H9 (cell line): ENCODE results near the gene ELFN2. TPM values are rescaled to one million over a fixed set of nuclear protein-coding genes. Genes with fewer than 3 reads are reported as not detected.

Experiments
- DNase-seq: peaks from one replicate; pipeline ENCODE4 v3.0.0-alpha.2; 2017
- H2AFZ ChIP-seq: one replicate; pipeline ENCODE4 v1.6.1; 2013; ENCODE audit warnings: mild to moderate bottlenecking, low read length, control low read depth, moderate library complexity
- H2AK5ac ChIP-seq: 2 replicates; pipeline ENCODE4 v1.6.1; 2013; ENCODE audit warnings: low read length, control low read depth, mixed read lengths; ENCODE audit not compliant: insufficient read length
- H2BK120ac ChIP-seq: one replicate; pipeline ENCODE4 v1.6.1; 2013; ENCODE audit warnings: low read depth, mild to moderate bottlenecking, low read length, control low read depth, inconsistent platforms; ENCODE audit not compliant: poor library complexity, severe bottlenecking
- H2BK12ac ChIP-seq: 2 replicates; pipeline ENCODE4 v1.6.1; 2013; ENCODE audit warnings: low read length, control low read depth, mixed read lengths, low read depth; ENCODE audit not compliant: insufficient read length
- H2BK15ac ChIP-seq: 2 replicates; pipeline ENCODE4 v1.6.1; 2013; ENCODE audit warnings: low read depth, low read length, control low read depth
- H2BK20ac ChIP-seq: one replicate; pipeline ENCODE4 v1.6.1; 2013; ENCODE audit warnings: low read depth, mild to moderate bottlenecking, low read length, control low read depth, inconsistent platforms; ENCODE audit not compliant: poor library complexity, severe bottlenecking
- H2BK5ac ChIP-seq: 2 replicates; pipeline ENCODE4 v1.6.1; 2013; ENCODE audit warnings: low read length, control low read depth, mixed read lengths; ENCODE audit not compliant: insufficient read length
- H3K14ac ChIP-seq: 2 replicates; pipeline ENCODE4 v1.6.1; 2013; ENCODE audit warnings: low read length, control low read depth; ENCODE audit not compliant: insufficient read depth
- H3K18ac ChIP-seq: 2 replicates; pipeline ENCODE4 v1.6.1; 2013; ENCODE audit warnings: low read depth, mild to moderate bottlenecking, mixed read lengths, low read length, control low read depth; ENCODE audit not compliant: insufficient read length
- H3K23ac ChIP-seq: 2 replicates; pipeline ENCODE4 v1.6.1; 2013; ENCODE audit warnings: low read length, control low read depth, mixed read lengths, low read depth; ENCODE audit not compliant: insufficient read length
- H3K23me2 ChIP-seq: 2 replicates; pipeline ENCODE4 v1.6.1; 2013; ENCODE audit warnings: low read depth, mild to moderate bottlenecking, mixed read lengths, low read length, control low read depth; ENCODE audit not compliant: insufficient read length, poor library complexity, severe bottlenecking
- H3K27ac ChIP-seq: 2 replicates; pipeline ENCODE4 v1.5.1; 2013; ENCODE audit warnings: low read length, control low read depth, mixed read lengths, low read depth; ENCODE audit not compliant: insufficient read length
- H3K27me3 ChIP-seq: 2 replicates; pipeline ENCODE4 v1.6.1; 2013; ENCODE audit warnings: low read length, control low read depth, inconsistent platforms; ENCODE audit not compliant: insufficient read depth
- H3K4ac ChIP-seq: 2 replicates; pipeline ENCODE4 v1.6.1; 2013; ENCODE audit warnings: low read depth, mild to moderate bottlenecking, control low read depth, inconsistent platforms, low read length, moderate library complexity
- H3K4me1 ChIP-seq: 2 replicates; pipeline ENCODE4 v1.6.1; 2013; ENCODE audit warnings: low read length, control low read depth, inconsistent platforms; ENCODE audit not compliant: insufficient read depth
- H3K4me2 ChIP-seq: 2 replicates; pipeline ENCODE4 v1.6.1; 2013; ENCODE audit warnings: low read length, control low read depth, mixed read lengths; ENCODE audit not compliant: insufficient read length, insufficient read depth
- H3K56ac ChIP-seq: 2 replicates; pipeline ENCODE4 v1.6.1; 2013; ENCODE audit warnings: low read depth, mild to moderate bottlenecking, mixed read lengths, low read length, control low read depth; ENCODE audit not compliant: insufficient read length
- H3K79me1 ChIP-seq: 2 replicates; pipeline ENCODE4 v1.6.1; 2013; ENCODE audit warnings: low read depth, mild to moderate bottlenecking, moderate library complexity, low read length, control low read depth, inconsistent platforms; ENCODE audit not compliant: insufficient read depth, poor library complexity, severe bottlenecking
- H3K79me2 ChIP-seq: 2 replicates; pipeline ENCODE4 v1.6.1; 2013; ENCODE audit warnings: low read length, control low read depth, inconsistent platforms; ENCODE audit not compliant: insufficient read depth
- H3K9ac ChIP-seq: 2 replicates; pipeline ENCODE4 v1.6.1; 2013; ENCODE audit warnings: low read length, control low read depth, mixed read lengths; ENCODE audit not compliant: insufficient read length; ENCODE audit errors: extremely low read depth
- H3K9me3 ChIP-seq: one replicate; pipeline ENCODE4 v1.6.1; 2013; ENCODE audit warnings: low read depth, low read length, inconsistent platforms; ENCODE audit not compliant: control insufficient read depth
- H3T11ph ChIP-seq: one replicate; pipeline ENCODE4 v1.6.1; 2013; ENCODE audit warnings: mild to moderate bottlenecking, low read length, control low read depth, inconsistent platforms
- H4K20me1 ChIP-seq: one replicate; pipeline ENCODE4 v1.6.1; 2013; ENCODE audit not compliant: control insufficient read depth, insufficient read length, insufficient read depth
- H4K5ac ChIP-seq: 2 replicates; pipeline ENCODE4 v1.6.1; 2013; ENCODE audit warnings: low read depth, mild to moderate bottlenecking, mixed read lengths, low read length, control low read depth; ENCODE audit not compliant: insufficient read length
- H4K8ac ChIP-seq: replicated peaks from 2 replicates; pipeline ENCODE4 v1.6.1; 2013; ENCODE audit warnings: low read length, control low read depth, mixed read lengths, low read depth; ENCODE audit not compliant: insufficient read length
- H4K91ac ChIP-seq: 2 replicates; pipeline ENCODE4 v1.6.1; 2013; ENCODE audit warnings: low read depth, mild to moderate bottlenecking, moderate library complexity, mixed read lengths, low read length, control low read depth; ENCODE audit not compliant: insufficient read length
- H3K27ac Mint-ChIP-seq, 3 experiments: 2 replicates in 2 of 3; 3 replicates in 1 of 3; pipeline ENCODE4 v1.8.0; 2020 to 2021; ENCODE audit warnings: mixed read lengths in 3 of 3, mild to moderate bottlenecking in 1 of 3, moderate library complexity in 1 of 3
- H3K27me3 Mint-ChIP-seq: 2 replicates; pipeline ENCODE4 v1.8.0; 2021; ENCODE audit warnings: low read depth, mild to moderate bottlenecking, moderate library complexity, mixed read lengths
- H3K36me3 Mint-ChIP-seq, 3 experiments: 2 replicates in 2 of 3; 3 replicates in 1 of 3; pipeline ENCODE4 v1.8.0; 2020 to 2021; ENCODE audit warnings: low read depth in 3 of 3, mixed read lengths in 3 of 3; ENCODE audit not compliant: insufficient read depth in 1 of 3
- H3K4me1 Mint-ChIP-seq, 2 experiments: 2 replicates each; pipeline ENCODE4 v1.8.0; 2020; ENCODE audit warnings: mixed read lengths in 2 of 2
- H3K4me3 Mint-ChIP-seq, 2 experiments: 2 replicates in 1 of 2; 3 replicates in 1 of 2; pipeline ENCODE4 v1.8.0; 2020 to 2021; ENCODE audit warnings: mild to moderate bottlenecking in 2 of 2, mixed read lengths in 2 of 2, moderate library complexity in 1 of 2
- H3K9me3 Mint-ChIP-seq, 2 experiments: 2 replicates in 1 of 2; 3 replicates in 1 of 2; pipeline ENCODE4 v1.8.0; 2020; ENCODE audit warnings: mild to moderate bottlenecking in 2 of 2, mixed read lengths in 2 of 2, moderate library complexity in 1 of 2
- WGBS: extraction: QIAGEN DNeasy Blood & Tissue Kit; methylation state at CpG from one replicate; pipeline ENCODE4 v1.1.7; 2013; ENCODE audit warnings: missing lambda C conversion rate, low lambda C conversion rate, mixed read lengths; ENCODE audit not compliant: insufficient read length; ENCODE audit errors: extremely low coverage; 5-methylcytosine and 5-hydroxymethylcytosine counted together
- total RNA-seq: library from RNA; stranded (reverse); gene quantifications from 2 replicates; pipeline ENCODE4 v1.2.1, GENCODE V29; 2021
- TF ChIP-seq, protein P1 (sequence below): fragments of 200-600 bp; sonication (generic); conservative IDR thresholded peaks from 3 replicates; pipeline ENCODE4 v1.8.0; 2021; ENCODE audit warnings: antibody characterized with exemption, mild to moderate bottlenecking

Gene ELFN2
- total RNA-seq, 1 experiment from 2014 or later, result 0.70 TPM

- Histone ChIP-seq H2BK15ac (no peak overlapping the region), H2BK5ac (no peak overlapping the region), H2BK20ac (no peak overlapping the region), H3K4me2 (no peak overlapping the region), H3K9ac (no peak overlapping the region), H3K23me2 (no peaks in the 10 kb centered on the region), H4K8ac (no peak overlapping the region), H2BK120ac (no peak overlapping the region), H3K79me2 (no peaks in the 10 kb centered on the region), H3K18ac (no peak overlapping the region), H3K14ac (no peak overlapping the region), H3K27me3 (no peaks in the 10 kb centered on the region), H2AFZ (no peak overlapping the region), H3K27ac (no peak overlapping the region), H4K20me1 (no peaks in the 10 kb centered on the region), H3K4ac (no peak overlapping the region), H2AK5ac (no peak overlapping the region), H3K56ac (no peak overlapping the region), H3K9me3 (no peaks in the 10 kb centered on the region), H4K5ac (no peak overlapping the region), H3K23ac (no peak overlapping the region), H3T11ph (no peak overlapping the region), H3K4me1 (no peaks in the 10 kb centered on the region), H4K91ac (no peak overlapping the region), H2BK12ac (no peak overlapping the region), H3K79me1 (no peaks in the 10 kb centered on the region)
- peaks cover 2 to 13% of the 10 kb centered on the region in 2 experiments; a peak in 3 of 4 replicates for H3K4me1 Mint-ChIP-seq
- H3K4me3 Mint-ChIP-seq, result no peak overlapping the region
- DNase-seq, result no peak
- TF ChIP-seq, protein P1, sequence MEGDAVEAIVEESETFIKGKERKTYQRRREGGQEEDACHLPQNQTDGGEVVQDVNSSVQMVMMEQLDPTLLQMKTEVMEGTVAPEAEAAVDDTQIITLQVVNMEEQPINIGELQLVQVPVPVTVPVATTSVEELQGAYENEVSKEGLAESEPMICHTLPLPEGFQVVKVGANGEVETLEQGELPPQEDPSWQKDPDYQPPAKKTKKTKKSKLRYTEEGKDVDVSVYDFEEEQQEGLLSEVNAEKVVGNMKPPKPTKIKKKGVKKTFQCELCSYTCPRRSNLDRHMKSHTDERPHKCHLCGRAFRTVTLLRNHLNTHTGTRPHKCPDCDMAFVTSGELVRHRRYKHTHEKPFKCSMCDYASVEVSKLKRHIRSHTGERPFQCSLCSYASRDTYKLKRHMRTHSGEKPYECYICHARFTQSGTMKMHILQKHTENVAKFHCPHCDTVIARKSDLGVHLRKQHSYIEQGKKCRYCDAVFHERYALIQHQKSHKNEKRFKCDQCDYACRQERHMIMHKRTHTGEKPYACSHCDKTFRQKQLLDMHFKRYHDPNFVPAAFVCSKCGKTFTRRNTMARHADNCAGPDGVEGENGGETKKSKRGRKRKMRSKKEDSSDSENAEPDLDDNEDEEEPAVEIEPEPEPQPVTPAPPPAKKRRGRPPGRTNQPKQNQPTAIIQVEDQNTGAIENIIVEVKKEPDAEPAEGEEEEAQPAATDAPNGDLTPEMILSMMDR, result no peak
- no peak overlapping the region for H3K27ac Mint-ChIP-seq
- no peaks in the 10 kb centered on the region for H3K9me3 Mint-ChIP-seq
- H3K36me3 Mint-ChIP-seq, result no peaks in the 10 kb centered on the region
- WGBS, result no CpG with 5 or more reads among the region's 8 CpGs
- peaks cover 25% of the 10 kb centered on the region for H3K27me3 Mint-ChIP-seq
These were observed 46.2 kb upstream of the ELFN2 start for GRCh38 chr22:37473437-37473946.
